GM19043 (cell line): ENCODE measurements around the gene LMCD1.

ENCODE experiments used
- ATAC-seq: cut with Tn5 transposase; IDR thresholded peaks from one replicate; pipeline ENCODE4 v1.9.1; 2021; ENCODE audit warnings: low read depth; ENCODE audit not compliant: unreplicated experiment

Gene LMCD1

GRCh38 chr3:8501371-8502131 is at the start of gene LMCD1:
Gene LMCD1 (plus strand): TSS chr3:8501823. CDS start chr3:8501939, 116 bp downstream.
- peak; percentile 93 for ATAC-seq

GRCh38 chr3:8452112-8452511 is 49.5 kb upstream of the LMCD1 start:
- no peak for ATAC-seq

DNA sequence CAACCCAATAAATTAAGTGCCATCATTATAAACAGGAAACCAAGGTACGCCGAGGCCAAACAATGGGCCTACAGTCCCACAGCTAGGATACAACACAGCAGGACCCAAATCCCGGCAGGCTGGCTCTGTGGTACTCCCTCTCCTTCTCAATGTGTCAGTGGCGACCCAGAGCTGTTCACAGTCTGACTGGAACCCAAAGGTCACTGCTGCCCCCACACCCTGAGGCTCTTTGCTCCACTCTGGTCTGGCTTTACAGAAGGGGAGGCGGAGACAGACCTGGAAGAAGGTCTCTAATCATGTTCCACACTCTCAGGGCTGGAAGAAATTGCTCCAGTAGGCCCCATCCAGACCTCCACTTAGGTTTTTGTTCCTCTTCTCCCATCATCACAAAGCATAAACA is 48.5 kb upstream of the LMCD1 start:
- no peak for ATAC-seq

DNA sequence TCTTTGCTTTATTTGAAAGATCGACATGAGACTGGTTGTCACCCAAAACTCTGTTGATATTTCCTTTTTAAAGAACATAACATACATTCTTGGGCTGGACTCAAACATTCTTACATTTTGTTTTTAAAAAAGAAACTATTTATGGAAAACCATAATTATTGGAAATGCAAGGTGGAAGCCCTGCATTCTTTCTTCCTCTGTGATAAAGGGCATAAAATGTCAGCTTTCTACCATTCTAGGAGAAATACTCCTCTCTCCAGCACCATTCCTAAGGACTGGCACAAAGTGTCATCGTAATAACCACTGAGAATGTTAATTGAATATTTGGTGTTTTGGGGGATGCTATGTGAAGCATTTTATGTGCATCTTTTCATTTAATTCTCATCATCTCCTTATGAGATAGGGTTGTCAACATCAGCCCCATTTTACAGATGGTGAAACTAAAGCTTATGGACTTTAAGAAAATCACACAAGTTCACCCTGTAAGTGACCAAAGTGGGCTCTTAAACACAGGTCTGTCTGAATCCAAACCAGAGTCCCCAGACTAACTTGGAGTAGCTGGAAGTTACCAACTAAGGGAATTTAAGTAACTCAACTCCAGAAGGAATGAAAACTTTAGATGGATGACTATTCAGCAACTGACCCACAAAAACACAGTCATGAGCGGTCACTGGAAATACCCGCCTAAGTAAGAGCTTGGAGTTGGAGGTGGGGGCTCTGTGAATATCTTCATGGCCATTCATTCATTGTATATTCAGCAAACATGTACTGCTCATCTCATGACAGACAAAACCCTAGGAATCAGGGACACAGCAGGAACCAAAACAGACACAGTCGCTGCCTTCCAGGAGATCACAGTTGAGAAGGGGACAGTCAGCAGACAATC is 45.9 kb upstream of the LMCD1 start:
- ATAC-seq, result no peak

GRCh38 chr3:8456412-8456811 is 45.2 kb upstream of the LMCD1 start:
- ATAC-seq, result no peak

DNA sequence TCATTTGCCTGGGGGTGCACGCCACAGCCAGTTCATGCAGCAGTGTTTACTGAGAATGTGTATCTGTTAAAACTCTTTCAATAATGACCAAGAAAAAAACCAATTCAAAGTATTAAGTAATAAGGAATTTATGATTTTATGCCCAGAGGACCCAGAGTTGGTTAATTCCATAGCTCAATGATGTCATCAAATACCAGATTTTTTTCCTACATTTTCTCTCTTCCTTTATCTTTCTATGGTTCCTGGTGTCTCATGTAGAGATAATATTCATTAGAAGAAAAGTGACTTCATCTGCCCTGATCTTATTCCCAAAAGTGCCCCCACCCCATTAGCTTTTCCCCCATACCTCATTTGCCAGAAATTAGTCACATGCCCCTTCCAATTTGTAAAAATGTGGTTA is 44.6 kb upstream of the LMCD1 start:
- no peak for ATAC-seq

GRCh38 chr3:8458238-8458661 is 43.4 kb upstream of the LMCD1 start:
- ATAC-seq, result no peak

DNA sequence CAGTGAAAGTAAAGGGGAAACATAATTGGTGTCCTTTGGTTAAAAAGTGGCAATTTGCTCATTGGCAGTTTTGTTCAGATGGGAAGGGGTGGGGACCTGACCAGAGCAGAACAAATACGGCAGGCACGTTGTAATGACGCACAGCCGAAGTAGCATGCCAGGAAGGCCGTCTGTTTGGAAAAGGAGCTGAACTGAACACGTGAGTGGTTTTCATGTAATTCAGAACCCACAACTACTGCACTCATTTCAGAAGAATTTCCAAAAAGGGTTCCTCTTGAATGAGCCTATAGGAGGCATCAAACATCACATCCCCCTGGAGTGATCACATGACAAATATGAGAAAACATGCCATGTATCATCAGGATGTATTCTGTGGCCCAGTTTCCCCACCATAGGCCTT is 42.9 kb upstream of the LMCD1 start:
- no peak for ATAC-seq

DNA sequence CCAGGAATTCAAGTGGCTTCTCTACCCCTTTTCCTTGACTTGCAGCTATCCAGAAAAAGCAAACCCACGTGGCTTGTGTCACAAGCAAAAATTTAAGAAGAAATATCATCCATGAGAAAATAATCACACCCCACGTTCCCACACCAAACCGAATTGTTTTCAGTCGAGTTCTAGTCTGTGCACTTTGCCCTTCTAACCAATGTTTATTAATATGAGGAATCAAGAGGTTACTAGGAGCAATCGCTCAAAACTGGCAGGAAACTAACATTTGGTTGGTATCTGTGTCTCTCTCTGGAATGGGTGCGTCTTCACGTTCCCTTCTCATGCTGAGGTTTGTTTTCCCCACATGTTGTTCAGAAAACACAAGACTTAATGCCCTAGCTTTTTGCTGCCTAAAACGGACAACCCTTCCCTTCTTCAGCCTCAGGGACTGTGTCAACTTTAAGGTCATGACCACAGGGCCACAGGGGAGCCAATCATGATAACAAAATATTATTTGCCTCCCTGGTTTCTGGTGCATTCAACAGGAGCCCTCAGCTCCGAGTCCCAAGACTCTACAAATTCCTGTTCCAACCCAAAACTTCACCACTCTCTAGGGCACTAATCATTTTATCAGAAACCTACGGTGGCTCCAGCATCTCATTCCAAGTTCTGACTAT is 41.4 kb upstream of the LMCD1 start:
- no peak for ATAC-seq

DNA sequence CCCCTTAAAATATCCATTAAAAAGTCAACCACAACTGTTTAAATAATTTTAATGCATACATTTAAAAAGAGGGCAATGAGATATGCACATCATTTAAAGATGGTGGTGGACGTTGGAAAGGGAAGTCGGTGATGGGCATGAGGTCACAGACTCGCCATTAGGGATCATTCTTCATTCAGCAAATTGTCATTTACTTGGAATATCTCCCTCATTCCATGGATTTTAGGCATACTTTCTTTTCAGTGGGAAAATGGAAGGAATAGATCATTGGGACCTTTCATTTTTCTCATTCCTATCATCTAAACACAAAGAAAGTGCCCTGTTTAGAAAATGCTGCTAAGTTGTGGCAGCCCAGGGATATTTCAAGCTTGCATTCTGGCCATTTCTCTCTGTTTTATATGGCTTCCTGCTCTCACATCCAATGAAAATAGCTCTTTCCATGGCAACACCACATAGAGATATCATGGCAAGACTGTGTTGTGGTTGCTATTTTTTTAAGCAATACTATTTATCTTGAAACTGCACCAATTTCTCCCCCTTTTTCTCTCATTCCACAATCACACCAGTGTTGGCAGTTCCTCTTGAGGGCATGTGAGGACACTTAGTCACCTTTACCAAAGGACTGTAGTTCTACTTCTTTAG is 40.7 kb upstream of the LMCD1 start:
- ATAC-seq, result no peak

DNA sequence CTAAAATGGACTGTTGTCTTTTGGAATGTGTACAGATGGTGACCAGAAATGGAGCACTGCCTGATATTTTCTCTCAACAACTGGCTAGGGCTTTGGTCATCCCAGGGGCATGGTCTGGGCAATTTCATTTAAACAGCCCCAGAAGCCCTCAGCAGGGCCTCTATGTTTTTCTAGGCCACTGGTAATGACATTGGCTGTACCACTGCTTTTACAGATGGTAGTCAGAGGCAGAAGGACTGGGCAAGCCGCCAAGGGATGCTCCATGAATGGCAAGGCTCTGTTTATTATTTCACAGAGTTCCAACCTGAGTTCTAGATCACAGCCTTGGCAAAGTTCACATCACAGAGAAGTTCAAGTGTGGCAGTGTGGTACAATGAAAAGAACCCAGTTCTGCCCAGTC is 37.0 kb upstream of the LMCD1 start:
- ATAC-seq, result no peak

DNA sequence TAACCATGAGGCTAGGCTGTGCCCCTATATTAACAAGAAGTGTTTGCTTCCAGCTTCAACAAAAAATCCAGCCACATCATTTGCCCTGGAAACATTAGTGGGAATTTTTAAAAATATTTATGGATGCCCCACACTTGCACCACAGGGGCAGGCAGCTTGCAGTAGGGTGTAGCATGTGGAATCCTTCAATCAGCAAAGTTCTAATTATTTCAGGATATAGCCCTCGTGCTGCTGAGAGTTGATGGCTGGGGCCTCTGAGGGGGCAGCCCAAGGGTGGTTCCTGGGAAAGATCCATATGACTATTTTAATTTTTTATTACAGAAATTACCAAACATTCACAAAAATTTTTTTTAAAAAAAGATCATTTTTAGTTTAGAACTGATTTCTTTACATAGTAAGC is 35.1 kb upstream of the LMCD1 start:
- no peak for ATAC-seq

DNA sequence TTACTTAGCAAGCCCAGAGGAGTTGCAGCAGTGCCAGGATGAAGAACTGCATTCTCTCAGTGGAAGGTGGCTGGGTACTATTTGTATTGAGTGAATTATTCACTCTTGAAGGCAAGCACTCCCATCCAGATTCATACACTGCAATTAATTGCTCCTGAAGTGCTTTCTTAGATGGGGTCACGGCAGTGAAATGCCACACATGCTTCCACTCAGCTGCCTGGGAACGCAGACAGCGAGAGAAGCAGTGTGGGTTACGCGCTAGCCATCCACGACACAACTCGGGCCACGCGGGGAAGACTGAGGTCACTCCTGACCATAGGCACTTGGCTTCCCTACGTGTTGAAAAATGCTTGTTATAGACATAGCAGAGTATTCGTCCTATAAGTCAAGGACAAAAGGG is 30.8 kb upstream of the LMCD1 start:
- no peak for ATAC-seq

DNA sequence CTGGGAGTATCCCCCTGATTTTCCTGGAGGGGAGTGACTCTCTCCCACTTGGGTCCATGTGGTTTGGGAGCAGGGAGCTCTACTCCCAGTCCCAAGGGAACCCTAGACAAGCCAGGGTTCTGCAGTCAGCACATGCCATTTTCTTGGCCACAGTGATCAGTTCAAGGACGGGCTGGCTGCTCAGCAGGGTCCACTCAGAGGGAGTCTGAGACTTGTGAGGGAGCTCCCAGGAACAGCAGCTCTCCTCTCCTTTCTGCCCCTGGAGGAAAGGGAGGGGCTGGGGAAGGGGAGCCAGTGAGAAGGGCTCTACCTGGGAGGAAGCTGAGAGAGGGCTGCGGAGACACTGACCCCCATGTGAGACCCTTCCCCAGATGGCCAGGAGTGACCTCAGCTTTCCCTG is 29.1 kb upstream of the LMCD1 start:
- ATAC-seq, result no peak

- no peak for ATAC-seq
These were observed 28.6 kb upstream of the LMCD1 start for GRCh38 chr3:8473029-8473428.

- no peak for ATAC-seq
These were observed 27.6 kb upstream of the LMCD1 start for GRCh38 chr3:8473990-8474389.

GRCh38 chr3:8474991-8475390 is 26.6 kb upstream of the LMCD1 start:
- ATAC-seq, result no peak

GRCh38 chr3:8480699-8481098 is 20.9 kb upstream of the LMCD1 start:
- no peak for ATAC-seq

GRCh38 chr3:8481380-8481779 is 20.2 kb upstream of the LMCD1 start:
- no peak for ATAC-seq

GRCh38 chr3:8482263-8482662 is 19.4 kb upstream of the LMCD1 start:
- ATAC-seq, result no peak
